Epithelial cell of prostate (primary cell): ENCODE results near the gene FGFR1OP2.
A peak's percentile ranks its signal among the peaks of the same experiment; 100 is the strongest.
"Not testable (repeated sequence)": the region's sequence is repeated elsewhere in the genome, so short reads cannot be mapped to it uniquely, and the experiment has no call there.

ENCODE experiments used
- DNase-seq: peaks from one replicate; pipeline ENCODE4 v3.0.0-alpha.2; 2011; ENCODE audit warnings: low read depth, low spot score
- H3K27ac ChIP-seq: fragments of 450-650 bp; 2 replicates; pipeline ENCODE4 v1.5.1; 2017; ENCODE audit warnings: mild to moderate bottlenecking

The FGFR1OP2 gene

DNA sequence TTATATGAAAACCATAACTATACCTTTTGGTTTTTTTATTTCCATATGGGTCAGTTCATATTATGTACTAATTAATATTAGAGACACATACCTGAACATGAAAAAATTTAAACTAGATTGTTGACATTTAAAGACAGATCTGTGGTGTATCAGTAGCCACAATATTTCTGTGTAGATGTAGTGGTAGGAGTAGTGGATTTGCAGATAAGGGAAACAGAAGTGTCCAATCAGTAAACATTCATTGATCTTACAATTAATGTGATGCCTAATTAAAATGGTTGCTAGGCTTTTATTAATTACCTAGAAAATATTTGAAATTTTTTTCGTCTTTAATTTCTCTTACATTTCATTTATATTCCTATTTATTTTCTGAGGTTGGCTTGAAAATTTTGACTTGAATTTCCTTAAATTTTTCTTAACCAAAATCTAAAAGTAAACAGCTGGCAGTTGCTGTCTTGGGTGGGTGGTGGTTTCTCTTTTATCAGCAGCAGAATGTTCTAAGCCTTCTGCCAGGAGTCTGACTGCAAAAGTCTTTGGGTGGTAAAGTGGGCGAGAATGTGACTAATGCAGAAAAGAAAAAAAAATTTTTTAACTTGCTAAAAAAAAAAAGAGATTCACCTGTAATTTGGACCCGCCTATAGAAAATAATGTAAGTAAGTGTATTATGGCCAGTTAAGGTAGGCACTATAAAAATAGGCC, 2.4 kb downstream of the FGFR1OP2 start:
- DNase-seq = no peak
- peak overlapping the region; percentile 11 for H3K27ac ChIP-seq

DNA sequence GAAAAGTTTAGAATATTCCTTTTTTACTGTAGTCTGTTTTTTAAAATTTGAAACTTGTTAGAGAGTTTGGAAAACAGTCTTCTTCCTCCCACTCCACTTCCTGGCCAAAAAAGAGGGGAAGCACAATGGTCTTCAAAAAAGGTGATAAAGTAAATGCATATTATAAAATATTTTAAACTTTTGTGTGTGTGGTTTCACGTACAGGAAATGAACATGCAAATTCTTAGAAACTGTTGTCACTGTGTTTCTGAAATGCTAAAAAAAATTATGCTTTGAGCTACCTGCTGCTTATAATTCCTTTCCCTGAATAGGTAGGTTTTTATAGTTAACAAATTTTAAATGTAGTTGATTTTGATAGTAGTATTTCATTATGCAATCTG, 2.9 kb downstream of the FGFR1OP2 start:
- no peak for DNase-seq
- peak overlapping the region; percentile 11 for H3K27ac ChIP-seq

DNA sequence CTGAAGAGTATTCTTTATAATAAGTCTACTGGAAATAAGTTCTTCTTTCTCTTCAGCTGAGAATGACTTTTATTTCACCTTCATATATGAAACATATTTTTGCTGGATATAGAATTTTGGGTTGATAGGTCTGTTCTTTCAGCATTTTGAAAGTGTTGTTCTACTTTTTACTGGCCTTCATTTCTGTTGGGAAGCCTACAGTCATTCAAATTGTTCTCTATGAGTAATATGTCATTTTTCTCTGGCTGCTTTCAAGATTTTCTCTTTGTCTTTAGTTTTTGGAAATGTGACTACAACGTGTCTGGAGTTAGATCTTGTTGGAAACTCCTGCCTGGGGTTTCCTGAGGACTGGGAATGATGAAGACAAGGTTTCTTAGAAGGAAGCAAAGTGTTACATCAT, 10.0 kb downstream of the FGFR1OP2 start:
- H3K27ac ChIP-seq = no peak overlapping the region
- no peak for DNase-seq

DNA sequence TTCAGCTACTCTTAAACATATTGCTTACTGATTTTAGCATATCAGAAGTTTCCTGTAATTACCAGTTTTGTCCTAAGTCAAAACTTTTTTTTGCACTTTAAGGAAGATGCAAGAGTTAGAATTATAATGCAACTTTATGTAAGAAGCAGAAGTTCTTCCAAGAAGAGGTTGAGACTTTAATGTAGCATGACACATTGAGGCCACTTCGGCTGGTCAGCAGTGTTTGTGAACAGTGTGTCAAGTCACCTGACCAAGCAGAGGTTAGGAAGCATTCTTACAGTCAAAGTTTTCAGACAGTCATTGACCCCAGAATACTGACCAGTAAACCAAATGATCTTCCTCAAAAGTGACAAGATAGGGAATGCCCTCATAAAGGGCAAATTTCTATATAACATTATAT, 15.2 kb downstream of the FGFR1OP2 start:
- no peak overlapping the region for H3K27ac ChIP-seq
- no peak for DNase-seq

DNA sequence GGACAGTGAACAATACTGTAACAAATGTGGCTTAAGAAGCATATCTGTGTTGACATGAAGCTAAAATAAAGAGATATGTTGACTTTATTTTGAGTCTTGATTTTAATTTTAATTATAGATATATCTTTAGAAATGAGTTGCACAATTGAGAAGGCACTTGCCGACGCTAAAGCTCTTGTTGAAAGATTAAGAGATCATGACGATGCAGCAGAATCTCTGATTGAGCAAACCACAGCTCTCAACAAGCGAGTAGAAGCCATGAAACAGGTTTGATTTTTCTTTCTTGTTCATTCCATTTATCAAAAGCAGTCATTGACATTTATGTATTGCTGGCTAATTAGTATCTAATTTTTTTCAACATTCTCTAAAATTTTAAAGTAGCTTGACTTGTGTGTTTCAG, 15.8 kb downstream of the FGFR1OP2 start:
- no peak for DNase-seq
- no peak overlapping the region for H3K27ac ChIP-seq

DNA sequence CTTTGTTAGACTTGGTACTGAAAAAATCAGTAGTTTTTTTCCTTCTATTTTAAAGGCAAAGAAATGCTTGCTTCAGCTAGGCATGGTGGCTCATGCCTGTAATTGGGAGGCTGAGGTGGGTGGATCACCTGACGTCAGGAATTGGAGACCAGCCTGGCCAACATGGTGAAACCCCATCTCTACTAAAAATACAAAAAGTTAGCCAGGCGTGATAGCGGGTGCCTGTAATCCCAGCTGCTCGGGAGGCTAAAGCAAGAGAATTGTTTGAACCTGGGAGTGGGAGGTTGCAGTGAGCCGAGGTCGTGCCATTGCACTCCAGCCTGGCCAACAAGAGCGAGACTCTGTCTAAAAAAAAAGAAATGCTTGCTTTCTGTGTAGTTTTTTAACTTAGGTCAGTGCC, 23.1 kb downstream of the FGFR1OP2 start:
- DNase-seq, H3K27ac ChIP-seq: not testable (repeated sequence)

DNA sequence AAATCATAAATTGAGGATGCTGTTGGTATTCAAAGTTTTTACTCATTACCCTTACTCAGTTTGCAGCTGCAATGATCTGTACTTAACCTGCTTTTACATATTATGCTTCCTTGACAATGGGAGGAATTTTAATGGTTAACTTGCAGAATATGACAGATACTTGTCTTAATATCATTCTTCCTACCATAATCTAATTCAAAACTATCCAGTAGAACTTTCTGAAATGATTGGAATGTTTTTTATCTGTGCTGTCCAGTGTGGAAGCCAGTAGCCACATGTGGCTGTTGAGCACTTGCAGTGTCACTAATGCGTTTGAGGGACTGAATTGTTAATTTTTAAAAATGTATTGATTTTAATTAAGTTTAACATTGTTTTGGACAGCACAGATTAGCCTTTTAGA, 23.5 kb downstream of the FGFR1OP2 start:
- no peak for DNase-seq
- H3K27ac ChIP-seq = no peak overlapping the region

DNA sequence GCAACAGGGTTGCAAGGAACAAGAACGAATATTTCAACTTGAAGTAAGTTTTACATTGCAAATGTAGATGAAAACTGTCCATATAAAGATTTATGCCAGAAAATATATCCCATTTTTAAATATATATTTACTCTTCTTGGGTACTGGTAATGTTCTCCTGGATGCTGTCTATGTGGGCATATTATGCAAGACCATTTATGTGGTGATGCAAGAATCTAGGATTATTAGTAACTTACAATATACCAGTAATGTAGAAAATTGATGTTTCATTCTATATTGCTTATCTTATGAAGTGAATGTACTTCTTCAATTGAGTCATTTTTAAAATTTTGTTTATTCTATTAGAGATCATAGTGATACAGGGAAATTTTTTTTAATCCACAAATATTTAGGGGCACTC, 25.1 kb downstream of the FGFR1OP2 start:
- H3K27ac ChIP-seq = peak overlapping the region; percentile 16
- no peak for DNase-seq

DNA sequence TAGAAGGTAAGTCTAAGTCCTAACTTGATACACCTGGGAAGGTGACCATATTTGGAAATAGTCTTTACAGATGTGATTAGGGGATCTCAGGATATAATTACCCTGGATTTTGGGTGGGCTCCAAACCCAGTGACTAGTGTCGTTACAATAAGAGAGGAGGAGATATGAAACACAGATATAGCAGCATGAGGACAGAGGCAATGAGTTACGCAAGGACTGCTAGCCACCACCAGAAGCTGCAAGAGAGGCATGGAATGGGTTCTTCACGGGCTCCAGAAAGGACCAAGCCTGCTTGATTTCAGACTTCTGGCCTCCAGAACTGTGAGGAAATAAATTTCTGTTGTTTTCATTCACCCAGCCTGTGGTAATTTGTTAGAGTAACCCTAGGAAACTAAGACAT, 28.6 kb downstream of the FGFR1OP2 start:
- no peak overlapping the region for H3K27ac ChIP-seq
- no peak for DNase-seq

DNA sequence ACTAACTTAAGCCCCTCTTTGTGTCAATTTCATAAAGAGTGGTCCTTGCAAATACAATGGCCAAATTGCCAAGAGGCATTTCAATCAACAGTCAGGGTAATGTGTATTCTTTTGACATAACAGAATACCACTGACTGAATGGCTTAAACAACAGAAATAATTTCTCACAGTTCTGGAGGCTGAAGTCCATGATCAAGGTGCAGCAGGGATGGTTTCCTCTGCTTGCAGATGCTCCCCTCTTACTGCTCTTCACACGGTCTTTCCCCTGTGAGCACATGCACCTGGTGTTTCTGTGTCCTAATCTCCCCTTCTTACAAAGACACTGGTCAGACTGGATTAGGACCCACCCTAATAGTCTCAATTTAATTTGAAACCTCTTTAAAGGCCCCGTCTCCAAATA, 31.9 kb downstream of the FGFR1OP2 start:
- H3K27ac ChIP-seq = no peak overlapping the region

DNA sequence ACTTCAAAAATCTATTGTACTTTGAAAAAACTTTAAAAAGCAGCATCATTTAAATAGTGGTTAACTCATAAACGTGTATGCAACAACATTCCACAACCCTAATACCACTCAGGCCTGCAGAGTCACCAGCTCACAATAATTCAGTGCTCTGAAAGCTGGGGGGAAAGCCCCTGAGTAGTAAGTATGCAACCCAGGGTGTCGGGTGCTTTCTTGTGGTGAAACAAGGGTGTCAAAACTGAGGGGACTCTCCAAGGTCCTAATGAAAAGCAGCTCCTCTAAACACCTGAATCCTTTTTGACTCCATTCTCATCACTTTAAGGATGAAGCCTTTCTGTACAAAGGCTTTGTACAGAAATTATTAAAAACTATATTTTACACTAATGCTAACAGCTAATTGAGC, 33.7 kb downstream of the FGFR1OP2 start:
- DNase-seq = no peak
- no peak overlapping the region for H3K27ac ChIP-seq

More for the DNA sequence above, 31.9 kb downstream of the FGFR1OP2 start:
- DNase-seq = no peak

DNA sequence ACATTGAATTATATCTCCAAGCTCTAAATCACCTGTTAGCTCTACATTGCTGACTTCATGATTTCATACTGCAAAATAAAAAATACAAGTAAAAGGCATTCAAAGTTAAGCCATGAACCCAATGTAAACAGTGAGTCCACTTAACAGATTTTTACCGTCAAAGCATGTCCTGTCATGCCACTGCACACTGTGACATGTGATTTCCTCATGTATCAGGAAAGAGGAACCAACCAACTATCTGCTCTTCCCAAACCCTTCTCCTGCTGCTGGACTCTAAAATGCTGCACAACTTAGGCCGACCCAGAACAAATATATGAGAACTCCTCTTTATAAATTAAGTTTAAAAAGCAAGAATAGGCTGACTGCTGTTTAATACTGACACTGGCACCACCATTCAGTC, 38.4 kb downstream of the FGFR1OP2 start:
- DNase-seq = peak; percentile 24
- H3K27ac ChIP-seq = peak overlapping the region; percentile 38

DNA sequence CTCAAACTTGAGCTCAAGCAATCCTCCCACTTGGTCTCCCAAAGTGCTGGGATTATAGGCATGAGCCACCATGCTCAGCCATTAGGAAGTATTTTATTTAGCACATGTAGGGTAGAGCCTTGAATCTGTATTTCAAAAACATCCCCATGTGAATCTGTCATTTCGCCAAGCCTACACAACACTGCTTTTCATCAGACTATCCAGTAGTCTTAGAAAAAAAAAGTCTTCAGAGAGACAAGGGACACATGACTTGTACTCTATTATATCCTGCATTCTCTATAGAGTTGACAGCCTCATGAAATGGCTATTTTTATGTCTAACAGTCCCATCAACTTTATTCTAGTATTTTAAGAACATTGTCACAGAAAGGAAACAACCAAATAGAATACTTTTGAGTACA, 40.5 kb downstream of the FGFR1OP2 start:
- H3K27ac ChIP-seq = no peak overlapping the region
- DNase-seq = no peak

DNA sequence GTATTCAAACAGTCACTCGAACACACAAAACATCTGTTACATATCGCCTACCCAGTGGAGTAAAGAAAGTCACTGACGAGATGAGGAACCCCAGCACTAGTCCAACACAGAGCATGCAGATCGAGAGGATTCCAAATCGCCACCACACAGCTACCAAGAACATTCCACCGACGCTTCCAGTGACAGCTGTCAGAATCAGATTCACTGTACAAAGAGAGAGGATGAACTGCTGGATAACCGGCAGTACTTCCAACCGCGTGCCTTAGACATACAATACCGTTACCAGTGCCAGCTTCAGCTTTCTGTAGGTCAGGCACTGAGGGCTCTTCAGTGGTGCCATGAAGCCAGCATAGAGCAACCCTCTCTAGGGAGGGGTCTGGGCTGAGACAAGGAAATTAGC, 41.5 kb downstream of the FGFR1OP2 start:
- no peak for DNase-seq
- no peak overlapping the region for H3K27ac ChIP-seq

DNA sequence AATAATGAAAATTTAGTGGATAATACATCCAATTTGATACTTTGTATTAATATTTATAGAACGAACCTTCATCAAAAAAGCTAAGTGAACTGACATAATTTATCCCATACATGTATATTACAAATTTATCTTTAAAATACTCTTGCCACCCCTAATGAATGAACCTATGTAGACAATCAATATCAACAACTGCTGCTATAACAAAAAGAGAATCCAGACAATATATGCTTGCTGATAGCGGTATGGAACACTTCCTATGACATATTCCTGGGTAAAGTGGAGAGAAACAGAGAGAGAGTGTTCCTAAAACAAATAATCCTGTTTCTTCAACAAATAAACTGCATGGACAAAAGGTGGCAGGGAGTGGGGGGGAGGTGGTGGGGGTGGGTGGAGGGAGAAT, 44.6 kb downstream of the FGFR1OP2 start:
- H3K27ac ChIP-seq = no peak overlapping the region
- DNase-seq = no peak

DNA sequence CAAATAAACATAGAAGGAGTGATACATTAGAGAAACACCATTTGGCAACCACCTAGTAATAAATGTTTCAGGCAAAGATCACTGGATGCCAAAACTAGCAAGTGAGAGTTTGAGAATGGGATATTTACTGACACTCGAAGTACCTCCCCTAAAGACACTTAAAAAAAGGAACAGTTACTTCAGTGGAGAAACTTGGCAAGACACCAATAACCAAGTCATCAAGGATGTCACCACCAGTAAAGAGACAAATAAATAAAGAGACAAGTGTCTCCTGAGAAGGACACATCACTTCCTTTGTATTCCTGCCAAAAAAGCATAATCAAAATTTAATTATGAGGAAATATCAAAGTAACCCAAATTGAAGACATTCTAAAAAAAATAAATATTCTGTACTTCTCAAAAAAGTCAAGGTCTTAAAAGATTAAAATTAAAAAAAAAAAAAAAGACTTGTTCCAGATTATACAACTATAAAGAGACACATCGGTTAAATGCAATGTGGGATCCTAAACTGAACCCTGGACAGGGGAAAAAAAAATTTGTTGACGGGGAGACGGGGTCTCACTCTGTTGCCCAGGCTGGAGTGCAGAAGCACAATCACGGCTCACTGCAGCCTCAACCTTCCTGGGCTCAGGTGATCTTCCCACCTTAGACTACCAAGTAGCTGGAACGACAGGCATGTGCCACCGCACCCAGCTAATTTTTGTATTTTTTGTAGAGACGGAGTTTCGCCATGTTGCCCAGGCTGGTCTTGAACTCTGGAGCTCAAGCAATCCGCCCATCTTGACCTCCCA, 49.6 kb downstream of the FGFR1OP2 start:
- no peak overlapping the region for H3K27ac ChIP-seq

DNA sequence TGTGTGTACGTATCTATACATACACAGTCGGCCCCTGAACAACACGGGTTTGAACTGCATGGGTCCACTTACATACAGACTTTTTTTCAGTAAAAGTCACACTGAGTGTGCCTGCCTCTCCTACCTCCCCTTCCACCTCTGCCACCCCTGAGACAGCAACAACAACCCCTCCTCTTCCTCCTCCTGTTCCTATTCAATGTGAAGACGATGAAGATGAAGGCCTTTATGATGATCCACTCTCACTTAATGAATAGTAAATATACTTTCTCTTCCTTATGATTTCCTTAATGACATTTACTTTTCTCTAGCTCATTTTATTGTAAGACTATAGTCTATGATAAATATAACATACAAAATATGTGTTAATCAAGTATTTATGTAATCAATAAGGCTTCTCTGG, 50.4 kb downstream of the FGFR1OP2 start:
- no peak for DNase-seq
- H3K27ac ChIP-seq = no peak overlapping the region

More for the DNA sequence above, 49.6 kb downstream of the FGFR1OP2 start:
- no peak for DNase-seq

DNA sequence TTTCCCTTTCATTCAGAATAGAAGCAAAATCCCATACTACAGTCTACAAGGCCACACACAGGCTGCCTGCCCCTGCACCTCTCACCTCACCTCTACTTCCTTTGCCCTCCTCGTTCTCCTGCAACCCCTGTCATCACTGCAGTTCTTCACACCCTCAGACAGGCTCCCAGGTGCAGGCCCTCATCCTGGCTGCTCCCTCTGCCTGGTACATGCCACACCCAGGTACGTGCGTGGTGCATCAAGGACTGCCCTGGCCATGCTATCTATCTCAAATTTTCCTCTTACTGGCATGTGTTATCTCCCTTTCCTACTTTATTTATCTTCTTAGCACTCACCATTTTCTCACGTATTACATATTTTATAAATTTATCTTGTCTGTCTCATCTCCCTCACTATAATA, 51.6 kb downstream of the FGFR1OP2 start:
- H3K27ac ChIP-seq = no peak overlapping the region
- no peak for DNase-seq

DNA sequence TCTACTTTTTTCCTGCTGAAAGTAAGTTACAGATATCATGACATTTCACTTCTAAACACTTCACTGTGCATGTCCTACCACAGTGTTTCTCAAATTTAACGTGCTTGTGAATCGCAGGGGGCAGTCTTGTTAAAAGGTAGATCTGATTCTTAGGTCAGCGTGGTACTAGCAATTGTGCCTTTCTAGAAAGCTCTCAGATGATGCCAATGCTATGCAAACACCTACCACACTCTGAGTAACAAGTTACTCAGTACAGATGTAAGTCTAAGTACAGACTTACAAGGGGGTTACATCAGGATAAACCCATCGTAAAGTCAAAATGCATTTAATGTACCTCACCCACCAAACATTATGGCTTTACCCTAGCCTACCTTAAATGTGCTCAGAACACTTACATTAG, 53.6 kb downstream of the FGFR1OP2 start:
- peak overlapping the region; percentile 58 for H3K27ac ChIP-seq
- DNase-seq = no peak

DNA sequence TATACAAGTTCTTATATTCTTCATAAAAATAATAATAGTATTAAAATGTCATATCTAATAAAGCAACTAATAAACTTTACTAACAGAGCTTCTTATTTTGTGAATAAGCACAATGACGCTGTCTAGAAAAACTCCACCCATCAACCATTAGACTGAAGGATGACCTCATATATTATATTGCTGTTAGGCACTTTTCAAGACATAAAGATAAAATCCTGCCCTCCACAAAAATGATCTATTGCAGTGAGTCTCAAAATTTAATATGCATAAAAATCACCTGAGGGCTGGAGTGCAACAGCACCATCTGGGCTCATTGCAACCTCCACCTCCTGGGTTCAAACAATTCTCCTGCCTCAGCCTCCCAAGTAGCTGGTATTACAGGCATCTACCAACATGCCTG, 55.8 kb downstream of the FGFR1OP2 start:
- H3K27ac ChIP-seq = no peak overlapping the region
- DNase-seq = no peak

DNA sequence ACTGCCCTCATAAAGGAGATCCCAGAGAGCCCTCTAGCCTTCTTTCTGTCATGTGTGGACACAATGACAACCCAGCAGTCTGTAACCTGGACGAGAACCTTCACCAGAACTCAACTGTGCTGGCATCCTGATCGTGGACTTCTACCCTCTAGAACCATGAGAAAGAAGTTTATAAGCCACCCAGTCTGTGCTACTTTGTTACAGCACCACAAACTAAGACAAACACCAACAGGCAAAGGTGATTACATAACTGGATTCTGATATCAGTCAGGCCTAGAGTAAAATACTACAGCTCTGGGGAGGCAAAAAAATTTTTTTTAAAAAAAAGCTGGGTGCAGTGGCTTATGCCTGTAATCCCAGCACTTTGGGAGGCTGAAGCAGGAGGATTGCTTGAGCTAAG, 57.4 kb downstream of the FGFR1OP2 start:
- H3K27ac ChIP-seq = no peak overlapping the region
- DNase-seq = no peak

DNA sequence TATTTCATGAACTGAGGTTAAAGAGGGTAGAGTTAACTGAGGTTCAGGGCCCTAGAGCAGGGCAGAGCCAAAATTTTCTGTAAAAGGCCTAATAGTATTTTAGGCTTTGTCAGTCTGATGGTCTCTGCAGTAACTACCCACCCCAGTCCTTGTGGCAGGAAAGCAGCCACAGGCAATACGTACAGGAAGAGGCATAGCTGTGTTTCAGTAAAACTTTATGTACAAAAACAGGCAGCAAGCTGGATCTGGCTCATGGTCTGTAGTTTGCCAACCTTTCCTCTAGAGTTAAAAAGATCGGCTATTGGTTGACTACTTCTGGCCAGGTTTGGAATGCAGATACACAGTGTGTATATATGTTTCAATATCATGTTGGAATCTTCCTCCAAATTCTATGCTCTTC, 58.7 kb downstream of the FGFR1OP2 start:
- H3K27ac ChIP-seq = no peak overlapping the region
- DNase-seq = no peak
